ENCODE data around the gene ST3GAL2. TPM values are rescaled to one million over a fixed set of nuclear protein-coding genes. Genes with fewer than 3 reads are reported as not detected.

Gene ST3GAL2
- total RNA-seq, 1 experiment from 2014 or later, result 7.7 TPM

DNA sequence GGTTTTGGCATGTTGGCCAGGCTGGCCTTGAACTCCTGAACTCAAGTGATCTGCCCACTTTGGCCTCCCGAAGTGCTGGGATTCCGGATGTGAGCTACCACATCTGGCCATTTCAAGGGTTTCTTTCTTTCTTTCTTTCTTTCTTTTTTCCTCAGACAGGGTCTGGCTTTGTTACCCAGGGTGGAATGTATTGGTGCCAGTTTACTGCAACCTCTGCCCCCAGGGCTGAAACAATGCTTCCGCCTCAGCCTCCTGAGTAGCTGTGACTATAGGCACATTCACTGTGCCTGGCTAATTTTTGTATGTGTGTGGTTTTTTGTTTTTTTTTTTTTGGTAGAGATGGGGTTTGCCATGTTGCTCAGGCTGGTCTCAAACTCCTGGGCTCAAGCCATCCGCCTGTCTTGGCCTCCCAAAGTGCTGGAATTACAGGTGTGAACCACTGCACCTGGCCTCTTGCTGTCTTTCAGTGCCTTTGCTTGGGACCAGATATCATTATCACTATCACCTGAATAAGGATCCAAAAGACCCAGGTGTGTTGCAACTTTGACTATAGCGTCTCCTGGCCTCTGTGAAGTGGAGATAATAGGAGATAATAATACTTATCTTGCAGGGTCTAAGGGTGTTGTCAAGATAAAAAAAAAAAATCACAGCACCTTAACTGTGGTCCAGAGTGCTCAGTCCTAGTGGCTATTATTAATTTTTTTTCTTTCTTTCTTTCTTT is 18.7 kb upstream of the ST3GAL2 start:
- no peak for DNase-seq (ENCODE audit: unreplicated experiment)
- Mint-ChIP-seq H3K4me3 (ENCODE audit: unreplicated experiment) (no peak overlapping the region), H3K27me3 (ENCODE audit: insufficient read depth, unreplicated experiment) (no peaks in the 10 kb centered on the region), H3K36me3 (ENCODE audit: insufficient read depth, unreplicated experiment) (peaks cover 6% of the 10 kb centered on the region), H3K9me3 (ENCODE audit: unreplicated experiment) (no peaks in the 10 kb centered on the region), H3K27ac (ENCODE audit: low read depth, unreplicated experiment) (no peak overlapping the region), H3K4me1 (ENCODE audit: insufficient read depth, unreplicated experiment) (peaks cover 5% of the 10 kb centered on the region)
- no TSS peak for BruUV-seq (replicated peaks)
- POLR2A ChIA-PET, result interaction anchor here (0.6 kb wide), 1 partner anchor 1094 kb away, joined by 3 read pairs; no protein-coding TSS in a partner anchor
- CTCF ChIA-PET, result interaction anchor here (0.6 to 0.7 kb wide), 3 partner anchors 18 to 136 kb away, joined by 3 to 5 read pairs (median 3); no protein-coding TSS in a partner anchor
- TF ChIP-seq, protein P1, sequence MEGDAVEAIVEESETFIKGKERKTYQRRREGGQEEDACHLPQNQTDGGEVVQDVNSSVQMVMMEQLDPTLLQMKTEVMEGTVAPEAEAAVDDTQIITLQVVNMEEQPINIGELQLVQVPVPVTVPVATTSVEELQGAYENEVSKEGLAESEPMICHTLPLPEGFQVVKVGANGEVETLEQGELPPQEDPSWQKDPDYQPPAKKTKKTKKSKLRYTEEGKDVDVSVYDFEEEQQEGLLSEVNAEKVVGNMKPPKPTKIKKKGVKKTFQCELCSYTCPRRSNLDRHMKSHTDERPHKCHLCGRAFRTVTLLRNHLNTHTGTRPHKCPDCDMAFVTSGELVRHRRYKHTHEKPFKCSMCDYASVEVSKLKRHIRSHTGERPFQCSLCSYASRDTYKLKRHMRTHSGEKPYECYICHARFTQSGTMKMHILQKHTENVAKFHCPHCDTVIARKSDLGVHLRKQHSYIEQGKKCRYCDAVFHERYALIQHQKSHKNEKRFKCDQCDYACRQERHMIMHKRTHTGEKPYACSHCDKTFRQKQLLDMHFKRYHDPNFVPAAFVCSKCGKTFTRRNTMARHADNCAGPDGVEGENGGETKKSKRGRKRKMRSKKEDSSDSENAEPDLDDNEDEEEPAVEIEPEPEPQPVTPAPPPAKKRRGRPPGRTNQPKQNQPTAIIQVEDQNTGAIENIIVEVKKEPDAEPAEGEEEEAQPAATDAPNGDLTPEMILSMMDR (IDR thresholded peaks at IDR 0.05; ENCODE audit: unreplicated experiment), result no peak
- intact Hi-C loops (cut with micrococcal nuclease), result no loop called here

DNA sequence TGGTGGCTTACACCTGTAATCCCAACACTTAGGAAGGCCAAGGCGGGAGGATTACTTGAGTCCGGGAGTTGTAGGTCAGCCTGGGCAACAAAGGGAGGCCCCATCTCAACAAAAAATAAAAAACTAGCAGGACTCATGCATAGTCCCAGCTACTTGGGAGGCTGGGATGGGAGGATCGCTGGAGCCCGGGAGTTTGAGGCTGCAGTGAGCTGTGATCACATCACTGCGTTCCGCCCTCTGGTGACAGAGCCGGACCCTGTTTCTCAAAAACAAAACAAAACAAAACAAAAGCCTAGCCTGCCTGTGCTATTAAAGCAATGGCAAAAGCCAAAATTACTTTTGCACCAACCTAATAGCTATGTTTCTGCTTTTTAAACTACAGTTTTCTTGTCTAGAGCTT is 17.0 kb upstream of the ST3GAL2 start:
- no peak for DNase-seq (ENCODE audit: unreplicated experiment)
- Mint-ChIP-seq H3K27me3 (ENCODE audit: insufficient read depth, unreplicated experiment) (no peaks in the 10 kb centered on the region), H3K36me3 (ENCODE audit: insufficient read depth, unreplicated experiment) (peaks cover 6% of the 10 kb centered on the region), H3K4me1 (ENCODE audit: insufficient read depth, unreplicated experiment) (peaks cover 6% of the 10 kb centered on the region), H3K9me3 (ENCODE audit: unreplicated experiment) (no peaks in the 10 kb centered on the region), H3K4me3 (ENCODE audit: unreplicated experiment) (no peak overlapping the region), H3K27ac (ENCODE audit: low read depth, unreplicated experiment) (no peak overlapping the region)
- TF ChIP-seq, protein P1 (IDR thresholded peaks at IDR 0.05; ENCODE audit: unreplicated experiment), result no peak
- intact Hi-C loops (cut with micrococcal nuclease), result loop anchor here (2.0 kb wide), 2 partner anchors 61 to 75 kb away; no protein-coding TSS in a partner anchor
- POLR2A ChIA-PET, result interaction anchor here (3.4 to 4.1 kb wide), 2 partner anchors 64 to 76 kb away, joined by 14 to 55 read pairs; no protein-coding TSS in a partner anchor
- CTCF ChIA-PET, result interaction anchor here (0.6 to 1.5 kb wide), 3 partner anchors 16 to 75 kb away, joined by 3 to 7 read pairs (median 3); no protein-coding TSS in a partner anchor
- BruUV-seq (replicated peaks), result no TSS peak

DNA sequence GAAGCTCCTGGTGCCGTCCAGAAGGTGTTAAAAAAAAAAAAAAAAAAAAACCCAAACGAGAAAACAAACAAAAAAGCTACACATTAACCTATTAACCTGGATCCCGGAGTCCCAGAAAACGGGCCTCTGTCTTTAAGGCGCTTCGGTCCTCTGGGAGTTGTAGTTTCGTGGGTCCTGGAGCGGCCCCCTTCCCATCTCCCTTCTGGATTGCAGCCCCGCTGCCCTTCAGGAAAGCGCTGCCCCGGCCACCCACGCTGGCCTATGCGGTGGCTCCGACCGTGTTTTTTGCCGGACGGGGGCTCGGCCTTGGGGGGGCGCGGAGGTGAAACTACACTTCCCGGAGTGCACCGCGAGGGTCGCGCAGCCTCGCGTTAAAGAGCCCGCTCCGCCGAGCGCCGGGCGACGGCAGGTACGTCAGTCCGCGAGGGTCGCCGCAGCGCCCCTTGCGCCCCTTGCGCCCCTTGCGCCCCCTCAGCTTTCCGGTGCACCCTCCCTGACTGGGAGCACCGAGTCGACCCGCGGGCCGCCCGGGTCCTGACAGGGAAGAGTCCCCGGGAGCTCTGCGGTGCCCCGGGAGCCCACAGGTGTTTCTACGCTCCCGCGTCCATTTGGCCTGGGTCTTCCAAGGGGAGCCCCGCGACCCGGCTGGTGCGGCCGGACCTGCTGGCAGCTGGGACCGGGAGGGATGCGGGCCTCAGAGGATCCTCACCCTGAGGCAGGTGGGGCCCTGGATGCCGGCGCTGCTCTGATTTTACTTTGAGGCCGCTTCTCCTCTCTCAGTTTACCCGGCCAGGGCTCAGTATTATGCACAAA is 15.5 kb upstream of the ST3GAL2 start, which contains the start of gene FCSK:
TSS of gene FCSK (plus strand) at position 374 of the 813 bp plus-strand sequence. CDS start 8,596 bp downstream, outside the sequence.
- no peaks in the 10 kb centered on the region for H3K9me3 Mint-ChIP-seq (ENCODE audit: unreplicated experiment)
- H3K4me1 Mint-ChIP-seq (ENCODE audit: insufficient read depth, unreplicated experiment), result peaks cover 6% of the 10 kb centered on the region
- CTCF ChIA-PET, result interaction anchor here (0.6 to 1.8 kb wide), 9 partner anchors 47 to 1084 kb away, joined by 3 to 7 read pairs (median 4); no protein-coding TSS in a partner anchor
- intact Hi-C loops (cut with micrococcal nuclease), result loop anchor here (2.0 kb wide), 2 partner anchors 60 to 74 kb away; no protein-coding TSS in a partner anchor
- peaks cover 6% of the 10 kb centered on the region for H3K36me3 Mint-ChIP-seq (ENCODE audit: insufficient read depth, unreplicated experiment)
- BruUV-seq (replicated peaks), result no TSS peak
- TF ChIP-seq, protein P1 (IDR thresholded peaks at IDR 0.05; ENCODE audit: unreplicated experiment), result no peak
- peak within 1 kb of the TSS; percentile 89 for H3K27ac Mint-ChIP-seq (ENCODE audit: low read depth, unreplicated experiment)
- H3K27me3 Mint-ChIP-seq (ENCODE audit: insufficient read depth, unreplicated experiment), result no peaks in the 10 kb centered on the region
- peak; percentile 75 for DNase-seq (ENCODE audit: unreplicated experiment)
- H3K4me3 Mint-ChIP-seq (ENCODE audit: unreplicated experiment), result peak within 1 kb of the TSS; percentile 92
- POLR2A ChIA-PET, result interaction anchor here (0.6 to 4.1 kb wide), 16 partner anchors 12 to 139 kb away, joined by 3 to 55 read pairs (median 4); partner anchors contain the start of genes COG4, DDX19A and ST3GAL2
